HG03108 (cell line): ENCODE results near the gene COL2A1.

Experiments
- ATAC-seq: cut with Tn5 transposase; IDR thresholded peaks from one replicate; pipeline ENCODE4 v1.9.1; 2021; ENCODE audit warnings: moderate library complexity; ENCODE audit not compliant: unreplicated experiment

The COL2A1 gene

GRCh38 chr12:47949441-47950341 lies 54.6 kb downstream of the COL2A1 start:
- ATAC-seq, result no peak

- no peak for ATAC-seq
These were observed 56.9 kb downstream of the COL2A1 start for GRCh38 chr12:47947341-47947740.

GRCh38 chr12:47946413-47947323 lies 57.6 kb downstream of the COL2A1 start:
- ATAC-seq, result no peak

- ATAC-seq, result no peak
These were observed 58.9 kb downstream of the COL2A1 start for GRCh38 chr12:47945341-47945728.

- ATAC-seq, result no peak
These were observed 59.5 kb downstream of the COL2A1 start for GRCh38 chr12:47944685-47945340.

- no peak for ATAC-seq
These were observed 60.5 kb downstream of the COL2A1 start for GRCh38 chr12:47943623-47944340.

GRCh38 chr12:47942614-47943225 lies 61.6 kb downstream of the COL2A1 start:
- ATAC-seq, result no peak

GRCh38 chr12:47941871-47942613 lies 62.2 kb downstream of the COL2A1 start:
- no peak for ATAC-seq

GRCh38 chr12:47941475-47941780 lies 62.8 kb downstream of the COL2A1 start:
- ATAC-seq, result no peak

- ATAC-seq, result no peak
These were observed 63.4 kb downstream of the COL2A1 start for GRCh38 chr12:47940773-47941474.

- ATAC-seq, result no peak
These were observed 65.2 kb downstream of the COL2A1 start for GRCh38 chr12:47939009-47939601.

GRCh38 chr12:47938594-47938993 lies 65.7 kb downstream of the COL2A1 start:
- no peak for ATAC-seq

GRCh38 chr12:47938093-47938492 lies 66.2 kb downstream of the COL2A1 start:
- ATAC-seq, result no peak

GRCh38 chr12:47935184-47935583 lies 69.1 kb downstream of the COL2A1 start:
- no peak for ATAC-seq

- no peak for ATAC-seq
These were observed 73.1 kb downstream of the COL2A1 start for GRCh38 chr12:47931187-47931586.

- ATAC-seq, result no peak
These were observed 73.6 kb downstream of the COL2A1 start for GRCh38 chr12:47930634-47931033.

GRCh38 chr12:47927346-47927745 lies 76.9 kb downstream of the COL2A1 start:
- ATAC-seq, result no peak
